Esophagus squamous epithelium (tissue), 4 donors: ENCODE results near the gene C15orf62.

ENCODE experiments used
- CTCF ChIP-seq, 6 experiments: fragments of 450-650 bp in 4 of 6; fragments of 200-600 bp in 2 of 6; sonication (generic) in 2 of 6; IDR thresholded peaks; one replicate each; pipeline ENCODE4 v1.5.1; 2016 to 2019; ENCODE audit warnings: antibody characterized with exemption in 6 of 6, mild to moderate bottlenecking in 4 of 6, moderate library complexity in 4 of 6
- POLR2A ChIP-seq, 4 donors: fragments of 450-650 bp; IDR thresholded peaks; one replicate each; pipeline ENCODE4 v1.6.1; 2017; ENCODE audit warnings: antibody characterized with exemption in 4 of 4, mild to moderate bottlenecking in 4 of 4, moderate library complexity in 3 of 4

- TF ChIP-seq CTCF (IDR thresholded peaks at IDR 0.05) (no peak), POLR2A (IDR thresholded peaks at IDR 0.05) (no peak)
These were observed 25.6 kb upstream of the C15orf62 start for GRCh38 chr15:40743921-40744814.
